ELF-1 (cell line): ENCODE results near the gene TMEM120B.

Experiments
- DNase-seq: peaks from one replicate; pipeline ENCODE4 v3.0.0-alpha.2; 2016; ENCODE audit warnings: low read depth, low spot score

Gene TMEM120B

GRCh38 chr12:121817648-121818043 lies 105.1 kb downstream of the TMEM120B start:
- DNase-seq: no peak

GRCh38 chr12:121819212-121819949 lies 106.8 kb downstream of the TMEM120B start:
- DNase-seq: no peak

- DNase-seq: no peak
These were observed 107.5 kb downstream of the TMEM120B start for GRCh38 chr12:121820056-121820455.

- DNase-seq: no peak
These were observed 110.0 kb downstream of the TMEM120B start for GRCh38 chr12:121822393-121823100.

GRCh38 chr12:121823101-121823726 lies 110.7 kb downstream of the TMEM120B start:
- no peak for DNase-seq

- DNase-seq: no peak
These were observed 111.2 kb downstream of the TMEM120B start for GRCh38 chr12:121823727-121824115.

GRCh38 chr12:121825041-121825523 lies 112.5 kb downstream of the TMEM120B start:
- DNase-seq: no peak

GRCh38 chr12:121826318-121827150 lies 114.0 kb downstream of the TMEM120B start:
- DNase-seq: no peak

- peak; percentile 27 for DNase-seq
These were observed 115.0 kb downstream of the TMEM120B start for GRCh38 chr12:121827351-121828099.

GRCh38 chr12:121828306-121828705 lies 115.8 kb downstream of the TMEM120B start:
- no peak for DNase-seq

GRCh38 chr12:121828826-121829225 lies 116.3 kb downstream of the TMEM120B start:
- no peak for DNase-seq

- no peak for DNase-seq
These were observed 116.8 kb downstream of the TMEM120B start for GRCh38 chr12:121829250-121829918.

- DNase-seq: no peak
These were observed 117.6 kb downstream of the TMEM120B start for GRCh38 chr12:121830134-121830533.

GRCh38 chr12:121830588-121831265 lies 118.2 kb downstream of the TMEM120B start:
- DNase-seq: no peak
